NOMO-1 treated with DMSO at 0.1 percent for 48 hours (cell line): ENCODE measurements around the gene PTPRR.
A peak's percentile ranks its signal among the peaks of the same experiment; 100 is the strongest.

Experiments
- DNase-seq: peaks from one replicate; lab custom pipeline; 2025; ENCODE audit not compliant: unreplicated experiment; lab: John Stamatoyannopoulos, UW

Gene PTPRR

GRCh38 chr12:70609739-70610491 is 310.6 kb downstream of the PTPRR start:
- peak; percentile 43 for DNase-seq

- no peak for DNase-seq
These were observed 311.3 kb downstream of the PTPRR start for GRCh38 chr12:70609203-70609602.

DNA sequence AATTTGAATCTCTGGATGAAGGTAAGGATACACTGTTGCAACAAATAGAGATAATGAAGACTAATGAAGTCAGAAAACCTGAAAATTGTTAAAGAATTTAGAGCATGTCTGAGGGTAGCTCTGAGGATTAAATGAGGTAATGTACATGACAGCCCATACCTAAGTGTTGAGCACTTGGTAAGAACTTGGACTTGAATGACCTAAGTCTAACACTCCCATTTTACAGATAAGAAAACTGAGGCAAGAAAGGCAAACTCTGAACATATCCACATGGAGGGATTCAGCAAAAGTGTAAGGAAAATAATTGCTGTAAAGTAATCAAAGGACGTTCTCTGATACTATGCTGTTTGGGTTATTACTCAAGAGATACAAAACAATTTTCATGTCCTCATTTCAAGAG is 312.4 kb downstream of the PTPRR start:
- DNase-seq = no peak

- DNase-seq = no peak
These were observed 313.4 kb downstream of the PTPRR start for GRCh38 chr12:70607107-70607506.

DNA sequence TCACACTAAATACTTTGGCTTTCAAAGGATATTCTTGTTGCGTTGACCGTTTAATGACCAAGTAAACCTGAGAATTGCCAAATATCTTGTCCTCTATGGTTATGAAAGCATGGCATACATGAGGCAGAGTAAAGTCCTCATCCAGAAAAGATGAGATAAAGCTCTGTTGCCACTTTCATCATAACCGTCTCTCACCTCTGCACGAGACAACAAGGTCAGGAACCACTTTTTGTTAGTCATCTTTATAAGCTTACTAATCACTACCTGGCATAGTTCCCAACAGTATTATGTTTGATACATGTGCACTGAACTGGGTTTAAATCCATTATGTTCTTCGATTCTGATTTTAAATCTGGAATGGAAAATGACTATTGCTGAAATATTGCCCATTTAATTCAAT is 314.6 kb downstream of the PTPRR start:
- DNase-seq = no peak

GRCh38 chr12:70604662-70605061 is 315.9 kb downstream of the PTPRR start:
- no peak for DNase-seq

DNA sequence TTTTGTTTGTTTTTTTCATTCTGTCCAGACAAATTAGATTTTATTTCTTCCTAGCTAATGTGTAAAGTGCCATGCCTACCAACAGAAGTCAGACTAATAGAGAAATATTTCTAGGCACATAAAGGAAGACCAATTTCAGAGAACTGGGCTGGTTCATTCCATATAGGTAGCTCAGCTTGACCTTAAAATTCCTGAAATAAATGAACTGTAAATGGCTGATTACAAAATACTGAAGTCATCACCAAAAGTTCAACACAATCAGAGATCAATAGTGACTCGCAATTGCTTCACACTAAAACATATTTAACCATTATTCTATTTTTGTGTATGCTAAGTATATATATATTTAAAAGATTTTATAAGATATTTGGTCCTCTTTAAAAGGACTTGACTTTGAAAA is 317.5 kb downstream of the PTPRR start:
- no peak for DNase-seq

DNA sequence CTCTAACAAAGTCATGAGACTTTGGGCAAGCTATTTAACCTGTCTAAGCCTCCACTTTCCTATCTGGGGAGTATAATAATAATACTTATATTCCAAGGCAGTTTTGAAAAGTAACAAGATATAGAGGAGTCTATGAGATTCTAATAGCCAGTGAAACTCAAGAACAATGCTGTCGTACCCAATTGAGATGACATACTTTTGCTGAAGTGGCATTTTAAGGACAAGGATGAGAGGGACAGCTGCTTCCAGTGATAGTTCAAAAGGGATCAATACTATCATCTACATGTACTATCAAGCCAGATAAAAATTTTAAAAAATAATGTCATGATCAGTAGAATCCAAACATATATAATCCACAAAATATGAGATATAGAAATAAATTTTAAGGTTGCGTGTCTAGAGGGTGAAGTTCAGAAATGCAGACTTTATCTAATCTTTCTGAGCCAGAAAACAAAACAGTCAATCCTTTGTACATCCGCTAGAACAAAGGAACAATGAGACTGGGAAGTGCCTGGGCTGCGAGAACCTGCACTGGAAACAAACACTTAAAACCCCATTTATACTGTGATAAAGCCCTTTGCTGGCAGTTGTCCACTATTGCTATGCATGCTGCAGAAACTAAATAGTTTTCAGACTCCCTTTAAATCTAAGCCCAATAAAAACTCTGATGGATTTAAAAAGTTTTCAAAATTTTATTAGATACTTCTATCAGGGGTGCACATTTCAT is 321.9 kb downstream of the PTPRR start:
- DNase-seq = no peak

DNA sequence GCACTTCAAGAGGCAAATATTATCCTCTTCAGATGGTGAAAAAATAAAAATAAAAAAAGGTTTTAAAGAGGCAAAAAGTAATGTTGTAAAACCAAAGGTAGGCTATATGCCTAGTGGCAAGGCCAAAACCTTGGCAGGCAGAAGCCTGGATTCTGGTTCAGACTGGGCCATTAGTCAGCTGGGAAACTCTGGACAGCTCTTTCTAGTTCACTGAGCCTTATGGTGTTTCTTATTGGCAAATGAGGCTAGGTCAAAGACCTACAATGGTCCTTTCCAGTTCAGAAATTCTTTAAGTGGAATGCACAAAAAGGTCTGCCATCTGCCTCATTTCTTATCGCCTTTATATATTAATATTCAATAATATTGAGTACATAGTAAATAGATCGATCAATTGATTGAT is 327.9 kb downstream of the PTPRR start:
- no peak for DNase-seq

DNA sequence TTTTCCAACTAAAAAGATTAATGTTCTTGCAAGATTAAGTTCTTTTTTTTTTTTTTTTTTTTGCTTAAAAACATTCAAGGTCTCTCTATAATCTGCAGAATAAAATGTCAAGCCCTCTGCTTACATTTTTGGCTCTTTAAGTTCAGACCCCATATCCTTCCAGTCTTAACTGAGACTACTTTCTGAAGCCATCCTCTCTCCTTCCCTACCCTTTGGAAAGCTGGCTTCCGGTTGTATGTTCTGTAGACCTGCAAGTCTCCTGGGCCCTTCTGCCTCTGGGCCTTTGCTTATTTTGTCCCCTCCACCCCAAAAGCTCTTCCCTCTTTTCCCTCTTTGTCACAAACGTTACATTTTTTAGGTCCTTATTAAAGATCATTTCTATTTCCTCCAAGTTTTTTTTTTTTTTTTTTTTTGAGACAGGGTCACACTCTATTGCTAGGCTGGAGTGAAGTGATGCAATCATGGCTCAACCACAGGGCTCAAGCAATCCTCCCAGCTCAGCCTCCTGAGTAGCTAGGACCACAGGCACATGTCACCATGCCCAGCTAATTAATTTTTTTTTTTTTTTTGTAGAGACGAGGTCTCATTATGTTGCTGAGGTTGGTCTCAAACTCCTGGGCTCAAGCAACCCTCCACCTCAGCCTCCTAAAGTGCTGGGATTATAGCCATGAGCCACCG is 329.9 kb downstream of the PTPRR start:
- DNase-seq = peak; percentile 5

DNA sequence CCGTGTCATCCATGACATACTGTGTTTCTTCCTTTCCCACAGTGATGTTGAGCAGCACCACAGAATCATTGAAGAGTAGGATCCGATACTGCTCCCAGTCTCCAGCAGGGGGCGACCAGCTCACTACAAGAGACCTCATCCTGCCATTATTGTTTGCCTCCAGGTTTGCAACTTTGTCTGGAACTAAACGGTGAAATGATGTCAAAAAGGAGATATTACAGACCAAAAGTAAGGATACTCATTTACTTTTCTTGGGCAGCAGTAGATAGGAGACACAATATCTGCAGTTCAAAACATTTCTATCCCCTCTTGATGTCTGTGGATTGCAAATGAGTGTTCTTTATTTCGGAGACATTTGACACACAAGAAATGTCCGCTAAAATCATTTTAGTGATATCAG is 330.5 kb downstream of the PTPRR start:
- DNase-seq = peak; percentile 46
